Upper lobe of right lung (tissue), 1 donor: ENCODE data around the gene IPO4. TPM values are rescaled to one million over a fixed set of nuclear protein-coding genes. Genes with fewer than 3 reads are reported as not detected.

Source experiments
- ATAC-seq: fragments of 200-7000 bp; cut with Tn5 transposase; one replicate; pipeline ENCODE4 v1.9.1; 2020; ENCODE audit warnings: mild to moderate bottlenecking, moderate library complexity
- DNase-seq: peaks from one replicate; pipeline ENCODE4 v3.0.0-alpha.2; 2020
- H3K27ac ChIP-seq: fragments of 200-600 bp; one replicate; pipeline ENCODE4 v1.8.0; 2022
- H3K27me3 ChIP-seq: fragments of 200-600 bp; one replicate; pipeline ENCODE4 v1.8.0; 2022; ENCODE audit warnings: mild to moderate bottlenecking
- H3K36me3 ChIP-seq: fragments of 200-600 bp; one replicate; pipeline ENCODE4 v1.8.0; 2022
- H3K4me1 ChIP-seq: fragments of 200-600 bp; one replicate; pipeline ENCODE4 v1.8.0; 2022
- H3K4me3 ChIP-seq: fragments of 200-600 bp; one replicate; pipeline ENCODE4 v1.8.0; 2022; ENCODE audit warnings: mild to moderate bottlenecking
- H3K9me3 ChIP-seq: fragments of 200-600 bp; one replicate; pipeline ENCODE4 v1.8.0; 2022
- CTCF ChIP-seq: fragments of 200-600 bp; IDR thresholded peaks from one replicate; pipeline ENCODE4 v1.8.0; 2022; ENCODE audit warnings: antibody characterized with exemption
- intact Hi-C: fragments of 100-400 bp; cut with DNase I; formaldehyde crosslinking; loops from one replicate; pipeline ENCODE4 v1.11.0; 2022
- total RNA-seq: library from RNA; stranded (reverse); fragmentation: NEBNext Ultra II Directional; extraction: Animal tissue kit (Norgen Biotek cat#: 25700); gene quantifications from one replicate; pipeline ENCODE4 v1.2.1, GENCODE V29; 2021
- donor health status: DM: no; HTN: yes; CAD: no; lungs with severe emphysema.

The IPO4 gene
- total RNA-seq, 1 donor from 2014 or later, result 25.1 TPM

DNA sequence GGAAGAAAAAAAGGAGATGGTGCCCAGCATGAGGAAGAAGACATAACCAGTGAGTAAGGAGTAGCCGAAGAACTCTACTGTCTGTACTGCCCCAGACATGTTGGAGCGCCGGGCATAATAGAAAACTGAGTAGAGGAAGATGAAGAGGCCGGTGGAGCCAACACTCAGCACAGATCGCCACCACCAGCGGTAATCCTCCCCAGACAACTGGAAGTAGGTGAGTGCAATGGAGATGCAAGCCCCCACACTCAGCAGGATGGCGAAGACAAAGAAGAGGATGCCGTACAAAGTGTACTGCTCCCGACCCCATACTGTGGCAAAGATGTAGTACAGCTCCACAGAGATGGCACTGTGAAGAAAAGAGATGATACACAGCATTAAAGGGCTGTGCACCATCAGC, 844 bp upstream of the IPO4 start:
- no peak for TF ChIP-seq CTCF
- H3K27me3 ChIP-seq, result no peaks in the 10 kb centered on the region
- DNase-seq, result no peak
- H3K36me3 ChIP-seq, result peaks cover 44% of the 10 kb centered on the region
- peaks cover 23% of the 10 kb centered on the region for H3K4me1 ChIP-seq
- intact Hi-C loops, result no loop called here
- H3K9me3 ChIP-seq, result no peaks in the 10 kb centered on the region
- no peak overlapping the region for H3K4me3 ChIP-seq
- no peak overlapping the region for H3K27ac ChIP-seq
- no peak for ATAC-seq

DNA sequence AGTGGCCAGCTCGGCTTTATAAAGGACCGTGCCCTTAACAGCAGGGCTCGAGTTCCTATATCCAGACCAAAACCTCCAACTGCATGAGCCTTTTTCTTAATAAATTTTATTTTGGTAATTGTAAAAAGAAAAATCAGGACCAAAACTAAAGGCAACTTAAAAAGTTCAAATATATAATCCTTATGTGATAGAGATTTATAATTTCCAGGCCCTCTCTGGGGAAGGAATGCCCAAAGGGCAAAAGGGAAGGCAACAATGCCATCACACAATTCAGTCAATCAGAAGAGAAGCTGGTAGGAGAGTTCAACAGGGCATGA, 401 bp upstream of the IPO4 start:
- ATAC-seq (no peak), DNase-seq (no peak)
- peak overlapping the region; percentile 62 for H3K27ac ChIP-seq
- peaks cover 48% of the 10 kb centered on the region for H3K36me3 ChIP-seq
- intact Hi-C loops, result no loop called here
- H3K9me3 ChIP-seq, result no peaks in the 10 kb centered on the region
- H3K4me3 ChIP-seq, result peak overlapping the region; percentile 81
- no peak for TF ChIP-seq CTCF
- no peaks in the 10 kb centered on the region for H3K27me3 ChIP-seq
- peaks cover 19% of the 10 kb centered on the region for H3K4me1 ChIP-seq

DNA sequence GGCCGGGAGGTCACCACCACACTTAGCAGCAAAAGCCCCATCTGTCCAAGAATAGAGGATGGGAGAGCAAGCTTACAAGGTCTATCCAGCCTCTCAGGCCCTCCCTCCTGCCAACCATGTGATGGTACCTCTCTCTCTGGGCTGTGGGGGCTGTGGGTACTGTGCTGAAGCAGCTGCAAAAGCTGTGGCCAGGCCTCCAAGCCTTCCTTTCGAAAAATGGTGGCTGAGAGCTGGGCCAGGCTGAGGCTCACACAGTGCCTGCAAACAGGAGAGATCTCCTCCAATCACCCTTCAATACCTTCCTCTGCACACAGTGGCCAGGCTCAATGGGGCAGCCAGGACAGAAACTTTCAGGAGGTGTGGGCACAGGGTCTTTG, 1.1 kb downstream of the IPO4 start:
- Histone ChIP-seq H3K9me3 (no peaks in the 10 kb centered on the region), H3K27me3 (no peaks in the 10 kb centered on the region), H3K4me1 (peaks cover 17% of the 10 kb centered on the region), H3K4me3 (peak overlapping the region; percentile 81), H3K36me3 (peaks cover 57% of the 10 kb centered on the region), H3K27ac (no peak overlapping the region)
- intact Hi-C loops, result no loop called here
- no peak for TF ChIP-seq CTCF
- no peak for ATAC-seq
- peak; percentile 40 for DNase-seq

DNA sequence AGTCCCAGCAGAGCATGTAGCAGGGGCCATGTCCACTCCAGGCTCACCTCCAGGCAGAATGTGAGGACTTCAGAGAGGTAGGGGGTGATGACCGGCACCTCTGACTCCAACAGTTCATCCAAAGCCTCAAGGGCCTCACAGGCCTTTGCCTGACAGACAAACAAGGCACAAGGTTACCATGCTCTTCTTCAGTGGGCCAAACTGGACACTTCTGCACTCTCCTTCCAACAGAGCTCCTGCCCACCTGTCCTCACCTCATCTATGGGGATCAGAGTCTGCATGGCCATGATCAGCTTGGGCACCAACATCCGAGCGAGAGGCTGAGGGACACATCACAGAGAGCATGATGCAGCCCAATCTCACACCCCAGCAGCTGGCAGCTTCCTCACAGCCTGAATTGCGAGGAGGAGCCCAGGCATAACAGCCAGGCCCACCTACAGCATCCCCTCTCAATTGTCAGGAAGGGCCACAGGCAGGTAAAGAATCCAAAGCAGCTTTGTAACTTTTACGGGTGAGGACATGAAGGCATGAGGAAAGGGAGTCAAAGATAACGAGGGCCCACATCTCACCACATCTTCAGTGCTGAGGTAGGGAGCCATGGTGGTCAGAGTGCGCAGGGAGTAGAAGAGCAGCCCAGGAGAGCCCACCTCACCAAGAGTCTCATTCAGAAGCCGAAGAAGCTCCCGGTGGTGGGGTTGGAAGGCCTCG, 1.6 kb downstream of the IPO4 start:
- TF ChIP-seq CTCF, result no peak
- intact Hi-C loops, result no loop called here
- H3K4me1 ChIP-seq, result peaks cover 17% of the 10 kb centered on the region
- H3K27ac ChIP-seq, result no peak overlapping the region
- peaks cover 57% of the 10 kb centered on the region for H3K36me3 ChIP-seq
- no peaks in the 10 kb centered on the region for H3K9me3 ChIP-seq
- DNase-seq, result peak; percentile 33
- no peaks in the 10 kb centered on the region for H3K27me3 ChIP-seq
- H3K4me3 ChIP-seq, result no peak overlapping the region
- no peak for ATAC-seq

- intact Hi-C loops, result no loop called here
- ATAC-seq, result no peak
These were observed 2.9 kb downstream of the IPO4 start for GRCh38 chr14:24185741-24186140.

More at GRCh38 chr14:24185741-24186140, 2.9 kb downstream of the IPO4 start:
- H3K27ac ChIP-seq, result no peak overlapping the region
- peaks cover 59% of the 10 kb centered on the region for H3K36me3 ChIP-seq
- H3K4me1 ChIP-seq, result peaks cover 17% of the 10 kb centered on the region
- no peaks in the 10 kb centered on the region for H3K27me3 ChIP-seq
- no peak for DNase-seq
- no peak overlapping the region for H3K4me3 ChIP-seq
- H3K9me3 ChIP-seq, result no peaks in the 10 kb centered on the region
- no peak for TF ChIP-seq CTCF
